ENCODE measurements around the gene SPECC1. TPM values are rescaled to one million over a fixed set of nuclear protein-coding genes. Genes with fewer than 3 reads are reported as not detected.
"Not testable (repeated sequence)": the region's sequence is repeated elsewhere in the genome, so short reads cannot be mapped to it uniquely, and the experiment has no call there.

The SPECC1 gene
- 87.2 TPM for total RNA-seq (2013)
- 10 to 100 TPM; 36.0 to 58.4 (median 50.5) TPM for polyA plus RNA-seq
- polyA minus RNA-seq: 65.8 and 77.1 TPM in 2 replicates
- total RNA-seq: 52.1 to 147 (median 114) reads per million in 11 experiments

GRCh38 chr17:20009302-20010098 lies at the start of gene SPECC1:
Gene SPECC1, plus strand, starts transcription at chr17:20009359. Its CDS starts 87,293 bp downstream, at chr17:20096652.
- Histone ChIP-seq H3K27ac (ENCODE audit: low read depth in 1 of 2, low read length in 2 of 2) (no peak within 1 kb of the TSS), H3K9me3 (replicated peaks in 1 of 2; ENCODE audit: control insufficient read depth in 1 of 2, insufficient read depth in 1 of 2, low read length in 2 of 2) (no peaks in the 10 kb centered on the region), H3K4me3 (replicated peaks in 1 of 3; ENCODE audit: low read depth in 2 of 3, low read length in 3 of 3) (peak within 1 kb of the TSS; percentile 80 to 85 (median 83)), H3K4me1 (ENCODE audit: control insufficient read depth in 1 of 2, insufficient read depth in 2 of 2, low read length in 2 of 2) (peaks cover 12 to 21% of the 10 kb centered on the region in 2 donors), H3K9ac (ENCODE audit: insufficient read depth, low read length, poor library complexity, severe bottlenecking) (peak within 1 kb of the TSS; percentile 64), H3K4me2 (replicated peaks; ENCODE audit: extremely low read depth, low read length, poor library complexity, severe bottlenecking) (peak within 1 kb of the TSS; percentile 85), H4K20me1 (ENCODE audit: insufficient read depth, low read length) (no peaks in the 10 kb centered on the region), H3K79me2 (ENCODE audit: insufficient read depth, low read length) (no peaks in the 10 kb centered on the region), H2AFZ (ENCODE audit: insufficient read depth, low read depth, low read length, poor library complexity, severe bottlenecking) (peak within 1 kb of the TSS; percentile 95), H3K36me3 (replicated peaks in 1 of 2; ENCODE audit: control insufficient read depth in 1 of 2, insufficient read depth in 2 of 2, low read length in 2 of 2) (no peaks in the 10 kb centered on the region), H3K27me3 (ENCODE audit: control insufficient read depth in 2 of 2, insufficient read depth in 2 of 2, low read length in 2 of 2) (peaks cover 6 to 30% of the 10 kb centered on the region in 2 donors)
- Mint-ChIP-seq H3K27ac (peak within 1 kb of the TSS in 4 of 7 donors; percentile 21 to 71 (median 59)), H3K27me3 (ENCODE audit: low read depth in 3 of 3) (peaks cover 32 to 42% (median 32%) of the 10 kb centered on the region in 3 donors), H3K4me3 (peak within 1 kb of the TSS; percentile 89 to 96), H3K36me3 (no peaks in the 10 kb centered on the region), H3K4me1 (peaks cover 13% of the 10 kb centered on the region), H3K9me3 (peaks cover 0 to 2% (median 0%) of the 10 kb centered on the region in 7 donors)
- DNase-seq: peak; percentile 2 to 78 (median 76)
- intact Hi-C loops (cut with micrococcal nuclease): loop anchor here in 1 of 2 donors (5.0 kb wide), 1 partner anchor 63 kb away; no protein-coding TSS in a partner anchor
- under 1% methylated on average over 92 of the region's 96 CpGs for WGBS (ENCODE audit: insufficient coverage)
- TF ChIP-seq, protein P1, sequence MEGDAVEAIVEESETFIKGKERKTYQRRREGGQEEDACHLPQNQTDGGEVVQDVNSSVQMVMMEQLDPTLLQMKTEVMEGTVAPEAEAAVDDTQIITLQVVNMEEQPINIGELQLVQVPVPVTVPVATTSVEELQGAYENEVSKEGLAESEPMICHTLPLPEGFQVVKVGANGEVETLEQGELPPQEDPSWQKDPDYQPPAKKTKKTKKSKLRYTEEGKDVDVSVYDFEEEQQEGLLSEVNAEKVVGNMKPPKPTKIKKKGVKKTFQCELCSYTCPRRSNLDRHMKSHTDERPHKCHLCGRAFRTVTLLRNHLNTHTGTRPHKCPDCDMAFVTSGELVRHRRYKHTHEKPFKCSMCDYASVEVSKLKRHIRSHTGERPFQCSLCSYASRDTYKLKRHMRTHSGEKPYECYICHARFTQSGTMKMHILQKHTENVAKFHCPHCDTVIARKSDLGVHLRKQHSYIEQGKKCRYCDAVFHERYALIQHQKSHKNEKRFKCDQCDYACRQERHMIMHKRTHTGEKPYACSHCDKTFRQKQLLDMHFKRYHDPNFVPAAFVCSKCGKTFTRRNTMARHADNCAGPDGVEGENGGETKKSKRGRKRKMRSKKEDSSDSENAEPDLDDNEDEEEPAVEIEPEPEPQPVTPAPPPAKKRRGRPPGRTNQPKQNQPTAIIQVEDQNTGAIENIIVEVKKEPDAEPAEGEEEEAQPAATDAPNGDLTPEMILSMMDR (IDR thresholded peaks at IDR 0.05): peak; percentile 99

GRCh38 chr17:19962954-19963353 lies 46.2 kb upstream of the SPECC1 start:
- peaks cover 67 to 90% of the 10 kb centered on the region in 2 donors for H3K36me3 Mint-ChIP-seq
- 50% methylated on average over 1 of the region's 2 CpGs for WGBS (ENCODE audit: insufficient coverage)
- peak overlapping the region in 2 of 7 donors; percentile 13 to 50 for H3K27ac Mint-ChIP-seq

More at GRCh38 chr17:19962954-19963353, 46.2 kb upstream of the SPECC1 start:
- H3K4me1 Mint-ChIP-seq; H3K27me3 Mint-ChIP-seq (ENCODE audit: low read depth in 3 of 3); H3K4me1 ChIP-seq (ENCODE audit: control insufficient read depth in 1 of 2, insufficient read depth in 2 of 2, low read length in 2 of 2); H3K9ac ChIP-seq (ENCODE audit: insufficient read depth, low read length, poor library complexity, severe bottlenecking); H2AFZ ChIP-seq (ENCODE audit: insufficient read depth, low read depth, low read length, poor library complexity, severe bottlenecking); H3K27me3 ChIP-seq (ENCODE audit: control insufficient read depth in 2 of 2, insufficient read depth in 2 of 2, low read length in 2 of 2); H3K9me3 ChIP-seq (replicated peaks in 1 of 2; ENCODE audit: control insufficient read depth in 1 of 2, insufficient read depth in 1 of 2, low read length in 2 of 2); DNase-seq; H3K4me2 ChIP-seq (replicated peaks; ENCODE audit: extremely low read depth, low read length, poor library complexity, severe bottlenecking); intact Hi-C loops (cut with micrococcal nuclease); H3K9me3 Mint-ChIP-seq; H3K4me3 ChIP-seq (replicated peaks in 1 of 3; ENCODE audit: low read depth in 2 of 3, low read length in 3 of 3); H3K4me3 Mint-ChIP-seq: not testable (repeated sequence)
- Histone ChIP-seq H3K79me2 (ENCODE audit: insufficient read depth, low read length) (peaks cover 100% of the 10 kb centered on the region), H4K20me1 (ENCODE audit: insufficient read depth, low read length) (peaks cover 100% of the 10 kb centered on the region), H3K36me3 (replicated peaks in 1 of 2; ENCODE audit: control insufficient read depth in 1 of 2, insufficient read depth in 2 of 2, low read length in 2 of 2) (peaks cover 78 to 100% of the 10 kb centered on the region in 2 donors), H3K27ac (ENCODE audit: low read depth in 1 of 2, low read length in 2 of 2) (peak overlapping the region in 1 of 2 donors; percentile 4)
